Hepatocyte (in vitro differentiated cells): ENCODE data around the gene BEND6. TPM values are rescaled to one million over a fixed set of nuclear protein-coding genes. Genes with fewer than 3 reads are reported as not detected.

Experiments
- DNase-seq: peaks from one replicate; pipeline ENCODE4 v3.0.0-alpha.2; 2016; ENCODE audit warnings: low spot score
- H2AFZ ChIP-seq: fragments of 200-600 bp; sonication (generic); 2 replicates; pipeline ENCODE4 v1.6.0; 2016; ENCODE audit warnings: antibody characterized with exemption, mild to moderate bottlenecking
- H3K27ac ChIP-seq: fragments of 200-600 bp; sonication (generic); 2 replicates; pipeline ENCODE4 v1.5.1; 2016; ENCODE audit warnings: mild to moderate bottlenecking
- H3K27me3 ChIP-seq: fragments of 200-600 bp; sonication (generic); 2 replicates; pipeline ENCODE4 v1.6.1; 2016
- H3K36me3 ChIP-seq: fragments of 200-600 bp; sonication (generic); replicated peaks from 2 replicates; pipeline ENCODE4 v1.5.1; 2016; ENCODE audit warnings: low read depth; ENCODE audit not compliant: insufficient read depth
- H3K4me1 ChIP-seq: fragments of 200-600 bp; sonication (generic); 2 replicates; pipeline ENCODE4 v1.5.1; 2016; ENCODE audit warnings: mild to moderate bottlenecking, moderate library complexity; ENCODE audit not compliant: insufficient read depth
- H3K4me2 ChIP-seq: fragments of 200-600 bp; sonication (generic); 2 replicates; pipeline ENCODE4 v1.6.0; 2016
- H3K4me3 ChIP-seq: fragments of 200-600 bp; sonication (generic); 2 replicates; pipeline ENCODE4 v1.5.1; 2016; ENCODE audit warnings: mild to moderate bottlenecking
- H3K79me2 ChIP-seq: fragments of 200-600 bp; sonication (generic); 2 replicates; pipeline ENCODE4 v1.6.0; 2017; ENCODE audit warnings: mild to moderate bottlenecking
- H3K9me2 ChIP-seq: fragments of 200-600 bp; sonication (generic); replicated peaks from 2 replicates; pipeline ENCODE4 v1.6.0; 2017; ENCODE audit warnings: mild to moderate bottlenecking; ENCODE audit not compliant: insufficient read depth
- H3K9me3 ChIP-seq: fragments of 200-600 bp; sonication (generic); 2 replicates; pipeline ENCODE4 v1.5.1; 2016; ENCODE audit warnings: low read depth, mild to moderate bottlenecking
- H4K20me1 ChIP-seq: fragments of 200-600 bp; sonication (generic); 2 replicates; pipeline ENCODE4 v1.6.0; 2016; ENCODE audit warnings: mild to moderate bottlenecking; ENCODE audit not compliant: insufficient read depth, poor library complexity, severe bottlenecking
- CTCF ChIP-seq: fragments of 200-600 bp; sonication (generic); IDR thresholded peaks from 2 replicates; pipeline ENCODE4 v1.5.1; 2016; ENCODE audit warnings: antibody characterized with exemption, mild to moderate bottlenecking; ENCODE audit not compliant: poor library complexity
- EZH2 ChIP-seq: fragments of 200-600 bp; sonication (generic); IDR thresholded peaks from 2 replicates; pipeline ENCODE4 v1.6.1; 2016; ENCODE audit warnings: antibody characterized with exemption, mild to moderate bottlenecking, borderline replicate concordance
- EZH2phosphoT487 ChIP-seq: fragments of 200-600 bp; sonication (generic); IDR thresholded peaks from one replicate; pipeline ENCODE4 v1.6.1; 2018; ENCODE audit warnings: antibody characterized with exemption, mild to moderate bottlenecking, low read depth, moderate library complexity; ENCODE audit not compliant: unreplicated experiment, severe bottlenecking
- WGBS: methylation state at CpG from one replicate; pipeline ENCODE4 v1.1.6; 2016; ENCODE audit warnings: low lambda C conversion rate; ENCODE audit errors: missing lambda C conversion rate; 5-methylcytosine and 5-hydroxymethylcytosine counted together
- polyA plus RNA-seq: library from polyadenylated mRNA; unstranded; fragments of >200 nt; fragmentation: Nextera tagmentation; extraction: Ambion mirVana; gene quantifications from 2 replicates; pipeline ENCODE4 v1.2.1, GENCODE V29; 2016
- total RNA-seq: library from RNA; depleted of rRNA; stranded (reverse); fragments of >200 nt; gene quantifications from 2 replicates; pipeline ENCODE4 v1.2.3, GENCODE V29; 2014

The BEND6 gene
- total and polyA plus RNA-seq, 2 experiments from 2014 or later = 1.2 to 2.0 TPM

- TF ChIP-seq EZH2 = no peak
- TF ChIP-seq CTCF = no peak
- no peak for TF ChIP-seq EZH2phosphoT487
- Histone ChIP-seq H3K4me2 (no peak overlapping the region), H3K9me2 (no peaks in the 10 kb centered on the region), H3K27me3 (no peaks in the 10 kb centered on the region), H3K9me3 (no peaks in the 10 kb centered on the region), H3K4me1 (no peaks in the 10 kb centered on the region), H3K36me3 (no peaks in the 10 kb centered on the region), H3K27ac (no peak overlapping the region), H4K20me1 (no peaks in the 10 kb centered on the region), H3K4me3 (no peak overlapping the region), H3K79me2 (no peaks in the 10 kb centered on the region), H2AFZ (no peak overlapping the region)
- 88% methylated on average over 4 of the region's 4 CpGs for WGBS
- DNase-seq = no peak
Observed at GRCh38 chr6:56909115-56909907, 45.6 kb upstream of the BEND6 start.

DNA sequence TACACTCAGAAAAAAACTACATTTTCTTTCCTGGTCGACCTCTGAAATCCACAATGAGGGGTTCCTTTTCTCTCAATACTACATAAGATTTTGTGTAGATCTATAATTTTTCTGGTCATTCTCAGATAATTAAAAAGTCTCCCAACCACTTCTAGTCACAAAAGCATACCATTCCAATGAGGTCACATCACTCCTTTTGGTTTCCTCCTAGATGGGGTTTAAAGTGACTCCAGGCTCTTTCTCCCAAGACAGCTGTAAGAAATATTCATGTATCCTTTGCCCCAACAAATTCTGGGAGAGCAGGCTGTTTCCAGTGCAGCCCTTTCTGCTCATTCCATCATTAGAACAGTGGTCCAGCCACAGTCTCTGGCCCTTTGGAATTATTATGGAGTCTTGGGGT is 43.1 kb upstream of the BEND6 start:
- Histone ChIP-seq H3K27me3 (no peaks in the 10 kb centered on the region), H2AFZ (no peak overlapping the region), H3K79me2 (no peaks in the 10 kb centered on the region), H3K9me3 (no peaks in the 10 kb centered on the region), H3K4me1 (no peaks in the 10 kb centered on the region), H3K27ac (no peak overlapping the region), H3K36me3 (no peaks in the 10 kb centered on the region), H3K4me2 (no peak overlapping the region), H3K9me2 (no peaks in the 10 kb centered on the region), H4K20me1 (no peaks in the 10 kb centered on the region), H3K4me3 (no peak overlapping the region)
- WGBS = 79% methylated on average over 1 of the region's 1 CpG
- no peak for DNase-seq
- TF ChIP-seq EZH2 (no peak), EZH2phosphoT487 (no peak), CTCF (no peak)

GRCh38 chr6:56913285-56914074 is 41.4 kb upstream of the BEND6 start:
- no peak overlapping the region for H3K4me2 ChIP-seq
- TF ChIP-seq EZH2 = no peak
- TF ChIP-seq EZH2phosphoT487 = no peak
- TF ChIP-seq CTCF = no peak
- H3K79me2 ChIP-seq = no peaks in the 10 kb centered on the region
- DNase-seq = no peak
- no peaks in the 10 kb centered on the region for H3K36me3 ChIP-seq
- no peak overlapping the region for H3K27ac ChIP-seq
- H3K4me1 ChIP-seq = no peaks in the 10 kb centered on the region
- H3K9me3 ChIP-seq = no peaks in the 10 kb centered on the region
- no peaks in the 10 kb centered on the region for H3K27me3 ChIP-seq
- H3K9me2 ChIP-seq = no peaks in the 10 kb centered on the region
- no peak overlapping the region for H3K4me3 ChIP-seq
- H2AFZ ChIP-seq = no peak overlapping the region
- WGBS = 55% methylated on average over 3 of the region's 3 CpGs
- H4K20me1 ChIP-seq = no peaks in the 10 kb centered on the region
